ENCODE data around the gene TRIM33. TPM values are rescaled to one million over a fixed set of nuclear protein-coding genes. Genes with fewer than 3 reads are reported as not detected.

Gene TRIM33
- total RNA-seq, 1 experiment from 2014 or later: 50.1 TPM

DNA sequence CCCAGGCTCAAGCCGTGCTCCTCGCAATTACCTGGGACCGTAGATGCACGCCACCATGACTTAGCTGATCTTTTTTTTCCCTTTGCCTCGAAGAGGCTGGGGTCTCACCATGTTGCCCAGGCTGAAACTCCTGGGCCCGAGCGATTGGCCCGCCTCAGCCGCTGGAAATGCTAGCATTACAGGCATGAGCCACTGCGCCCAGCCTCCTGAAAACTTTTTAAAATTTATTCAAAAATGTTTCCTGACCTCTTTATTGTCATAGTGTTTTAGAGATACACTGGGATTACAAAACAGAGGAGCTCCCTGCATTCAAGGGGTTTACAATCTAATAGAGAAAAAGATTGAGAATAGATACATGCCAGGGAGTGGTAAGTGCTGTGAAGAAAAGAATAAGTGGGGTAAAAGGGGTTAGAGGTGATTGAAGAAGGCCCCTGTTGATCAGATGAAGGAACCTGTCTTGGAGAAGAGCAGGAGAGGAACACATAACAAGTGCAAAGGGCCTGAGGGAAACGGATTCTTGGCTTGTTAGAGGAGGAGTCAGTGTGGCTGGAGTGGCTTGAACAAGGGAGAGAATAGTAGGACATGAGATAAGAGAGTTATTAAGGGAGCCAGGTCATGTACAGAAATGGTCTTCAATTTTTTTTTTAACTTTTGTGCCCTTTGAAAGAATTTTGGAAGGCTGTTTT lies 1.7 kb upstream of the TRIM33 start:
- no peak for TF ChIP-seq EZH2 (IDR thresholded peaks at IDR 0.05; ENCODE audit: borderline replicate concordance, low read depth, low read length, poor library complexity, severe bottlenecking)
- TF ChIP-seq, protein P1, sequence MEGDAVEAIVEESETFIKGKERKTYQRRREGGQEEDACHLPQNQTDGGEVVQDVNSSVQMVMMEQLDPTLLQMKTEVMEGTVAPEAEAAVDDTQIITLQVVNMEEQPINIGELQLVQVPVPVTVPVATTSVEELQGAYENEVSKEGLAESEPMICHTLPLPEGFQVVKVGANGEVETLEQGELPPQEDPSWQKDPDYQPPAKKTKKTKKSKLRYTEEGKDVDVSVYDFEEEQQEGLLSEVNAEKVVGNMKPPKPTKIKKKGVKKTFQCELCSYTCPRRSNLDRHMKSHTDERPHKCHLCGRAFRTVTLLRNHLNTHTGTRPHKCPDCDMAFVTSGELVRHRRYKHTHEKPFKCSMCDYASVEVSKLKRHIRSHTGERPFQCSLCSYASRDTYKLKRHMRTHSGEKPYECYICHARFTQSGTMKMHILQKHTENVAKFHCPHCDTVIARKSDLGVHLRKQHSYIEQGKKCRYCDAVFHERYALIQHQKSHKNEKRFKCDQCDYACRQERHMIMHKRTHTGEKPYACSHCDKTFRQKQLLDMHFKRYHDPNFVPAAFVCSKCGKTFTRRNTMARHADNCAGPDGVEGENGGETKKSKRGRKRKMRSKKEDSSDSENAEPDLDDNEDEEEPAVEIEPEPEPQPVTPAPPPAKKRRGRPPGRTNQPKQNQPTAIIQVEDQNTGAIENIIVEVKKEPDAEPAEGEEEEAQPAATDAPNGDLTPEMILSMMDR (conservative IDR thresholded peaks at IDR 0.05; ENCODE audit: low read depth, low read length): no peak
- CTCF ChIA-PET: no interaction called here
- POLR2A ChIA-PET (ENCODE audit: low non-redundant PET): no interaction called here
- intact Hi-C loops (cut with micrococcal nuclease; ENCODE audit: unreplicated experiment): no loop called here
- Histone ChIP-seq H3K36me3 (ENCODE audit: insufficient read depth, low read length, poor library complexity, severe bottlenecking) (no peaks in the 10 kb centered on the region), H3K27ac (ENCODE audit: low read depth, low read length, poor library complexity, severe bottlenecking) (no peak overlapping the region), H3K4me1 (ENCODE audit: insufficient read depth, low read length, poor library complexity, severe bottlenecking) (peaks cover 9% of the 10 kb centered on the region), H3K27me3 (replicated peaks; ENCODE audit: insufficient read depth, low read depth, low read length, poor library complexity) (no peaks in the 10 kb centered on the region), H3K9me3 (ENCODE audit: low read depth, low read length, poor library complexity, severe bottlenecking) (no peaks in the 10 kb centered on the region), H3K4me3 (ENCODE audit: low read depth, low read length, poor library complexity, severe bottlenecking) (no peak overlapping the region)
- BruUV-seq (replicated peaks): no TSS peak
- DNase-seq (ENCODE audit: low spot score): no peak

DNA sequence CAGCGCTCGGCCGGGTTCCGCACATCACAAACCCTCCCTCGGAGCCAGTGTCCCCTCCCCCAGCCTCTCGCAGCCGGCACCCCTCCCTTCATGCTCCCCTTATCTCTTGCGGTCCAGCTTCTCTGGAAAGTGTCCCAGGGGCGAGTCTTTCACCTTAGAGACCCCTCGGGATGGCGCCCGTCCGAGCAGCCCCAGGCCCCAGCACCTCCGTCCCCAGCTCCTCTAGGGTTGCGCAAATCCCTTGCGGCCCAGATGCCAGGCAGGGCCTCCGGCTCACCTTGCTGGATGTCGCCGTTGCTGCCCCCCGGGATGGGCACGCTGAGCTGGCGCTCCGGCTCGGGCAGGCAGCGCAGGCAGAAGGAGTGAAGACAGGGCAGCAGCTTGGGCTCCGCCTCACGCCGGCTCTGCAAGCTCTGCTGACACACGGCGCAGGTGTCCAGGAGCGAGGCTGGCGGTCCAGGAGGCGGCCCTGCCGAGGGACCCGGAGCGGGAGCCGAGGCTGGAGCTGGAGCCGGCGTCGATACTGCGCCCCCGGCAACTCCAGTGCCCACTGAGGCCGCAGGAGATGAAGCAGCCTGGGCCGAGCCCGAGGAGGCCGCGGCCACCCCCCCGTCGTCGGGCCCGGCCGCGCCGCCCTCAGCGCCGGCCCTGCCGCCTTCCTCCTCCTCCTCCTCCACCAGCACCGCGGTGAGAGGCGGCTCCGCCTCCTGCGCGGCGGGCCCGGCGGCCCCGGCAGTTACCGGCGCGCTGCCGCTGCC lies 550 bp downstream of the TRIM33 start:
- H3K4me1 ChIP-seq (ENCODE audit: insufficient read depth, low read length, poor library complexity, severe bottlenecking): peaks cover 17% of the 10 kb centered on the region
- intact Hi-C loops (cut with micrococcal nuclease; ENCODE audit: unreplicated experiment): no loop called here
- TF ChIP-seq, protein P1 (conservative IDR thresholded peaks at IDR 0.05; ENCODE audit: low read depth, low read length): no peak
- no peak for TF ChIP-seq EZH2 (IDR thresholded peaks at IDR 0.05; ENCODE audit: borderline replicate concordance, low read depth, low read length, poor library complexity, severe bottlenecking)
- H3K4me3 ChIP-seq (ENCODE audit: low read depth, low read length, poor library complexity, severe bottlenecking): peak overlapping the region; percentile 83
- H3K9me3 ChIP-seq (ENCODE audit: low read depth, low read length, poor library complexity, severe bottlenecking): no peaks in the 10 kb centered on the region
- ChIA-PET POLR2A (ENCODE audit: low non-redundant PET) (interaction anchor here (0.6 to 1.0 kb wide), 3 partner anchors 9 to 453 kb away, joined by 4 to 20 read pairs (median 4); no protein-coding TSS in a partner anchor), CTCF (no interaction called here)
- H3K27me3 ChIP-seq (replicated peaks; ENCODE audit: insufficient read depth, low read depth, low read length, poor library complexity): no peaks in the 10 kb centered on the region
- no TSS peak for BruUV-seq (replicated peaks)
- DNase-seq (ENCODE audit: low spot score): peak; percentile 32
- H3K27ac ChIP-seq (ENCODE audit: low read depth, low read length, poor library complexity, severe bottlenecking): peak overlapping the region; percentile 92
- H3K36me3 ChIP-seq (ENCODE audit: insufficient read depth, low read length, poor library complexity, severe bottlenecking): peaks cover 14% of the 10 kb centered on the region

DNA sequence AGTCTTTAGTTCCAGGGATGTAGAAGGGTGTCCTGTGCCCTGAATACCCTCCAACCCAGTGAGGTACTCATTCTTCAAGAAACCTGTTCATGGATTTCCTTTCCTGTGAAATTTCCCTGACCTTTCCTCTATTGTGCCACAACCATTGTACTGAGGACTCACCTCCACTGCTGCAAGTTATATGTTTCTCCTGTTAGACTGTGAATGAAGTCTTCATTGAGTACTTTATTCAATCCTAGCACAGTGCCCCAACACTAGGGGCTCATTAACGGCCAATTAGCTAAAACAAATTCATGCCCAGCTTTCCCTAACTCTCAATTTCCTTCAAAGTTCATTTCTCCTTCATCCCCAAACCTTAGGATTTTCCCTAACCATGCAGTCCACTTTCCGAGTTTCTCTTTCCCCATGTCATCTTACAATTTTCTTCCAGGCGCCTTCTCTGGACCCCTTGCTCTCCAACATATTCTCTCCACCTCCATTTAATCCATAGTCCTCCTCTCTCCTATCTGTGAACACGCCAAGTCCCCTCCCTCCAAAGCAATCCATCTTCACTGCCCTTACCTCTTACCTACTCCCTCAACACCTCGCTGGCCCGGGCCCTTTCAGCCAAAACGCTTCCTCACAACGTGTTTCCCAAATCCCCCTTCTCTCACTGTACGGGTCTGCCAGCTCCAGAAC lies 1.3 kb downstream of the TRIM33 start:
- H3K4me1 ChIP-seq (ENCODE audit: insufficient read depth, low read length, poor library complexity, severe bottlenecking): peaks cover 17% of the 10 kb centered on the region
- peak overlapping the region; percentile 83 for H3K4me3 ChIP-seq (ENCODE audit: low read depth, low read length, poor library complexity, severe bottlenecking)
- peaks cover 14% of the 10 kb centered on the region for H3K36me3 ChIP-seq (ENCODE audit: insufficient read depth, low read length, poor library complexity, severe bottlenecking)
- no peaks in the 10 kb centered on the region for H3K27me3 ChIP-seq (replicated peaks; ENCODE audit: insufficient read depth, low read depth, low read length, poor library complexity)
- intact Hi-C loops (cut with micrococcal nuclease; ENCODE audit: unreplicated experiment): no loop called here
- H3K27ac ChIP-seq (ENCODE audit: low read depth, low read length, poor library complexity, severe bottlenecking): peak overlapping the region; percentile 92
- no peak for DNase-seq (ENCODE audit: low spot score)
- POLR2A ChIA-PET (ENCODE audit: low non-redundant PET): interaction anchor here (0.6 to 0.7 kb wide), 2 partner anchors 84 to 452 kb away, joined by 4 to 20 read pairs; no protein-coding TSS in a partner anchor
- CTCF ChIA-PET: interaction anchor here (0.5 kb wide), 1 partner anchor 26 kb away, joined by 3 read pairs; no protein-coding TSS in a partner anchor
- no peaks in the 10 kb centered on the region for H3K9me3 ChIP-seq (ENCODE audit: low read depth, low read length, poor library complexity, severe bottlenecking)
- BruUV-seq (replicated peaks): TSS peak; percentile 43
- TF ChIP-seq EZH2 (IDR thresholded peaks at IDR 0.05; ENCODE audit: borderline replicate concordance, low read depth, low read length, poor library complexity, severe bottlenecking): no peak
- TF ChIP-seq, protein P1 (conservative IDR thresholded peaks at IDR 0.05; ENCODE audit: low read depth, low read length): no peak
